Lower lobe of right lung (tissue), 2 donors: Measurements from ENCODE around the gene LRRC7. TPM values are rescaled to one million over a fixed set of nuclear protein-coding genes. Genes with fewer than 3 reads are reported as not detected.
"Not testable (repeated sequence)": the region's sequence is repeated elsewhere in the genome, so short reads cannot be mapped to it uniquely, and the experiment has no call there.

Source experiments
- ATAC-seq, 2 donors: fragments of 200-7000 bp; cut with Tn5 transposase; one replicate each; pipeline ENCODE4 v1.9.1; 2020 to 2022; ENCODE audit warnings: mild to moderate bottlenecking in 2 of 2, moderate library complexity in 2 of 2
- DNase-seq: peaks from one replicate; pipeline ENCODE4 v3.0.0-alpha.2; 2020
- H3K27ac ChIP-seq: fragments of 200-600 bp; one replicate; pipeline ENCODE4 v1.8.0; 2022
- H3K27me3 ChIP-seq: fragments of 200-600 bp; one replicate; pipeline ENCODE4 v1.8.0; 2022; ENCODE audit warnings: low read depth
- H3K36me3 ChIP-seq: fragments of 200-600 bp; one replicate; pipeline ENCODE4 v1.8.0; 2022; ENCODE audit warnings: mild to moderate bottlenecking
- H3K4me1 ChIP-seq: fragments of 200-600 bp; one replicate; pipeline ENCODE4 v1.8.0; 2022
- H3K4me3 ChIP-seq: fragments of 200-600 bp; one replicate; pipeline ENCODE4 v1.8.0; 2022; ENCODE audit warnings: mild to moderate bottlenecking
- H3K9me3 ChIP-seq: fragments of 200-600 bp; one replicate; pipeline ENCODE4 v1.8.0; 2022
- intact Hi-C: fragments of 100-400 bp; cut with DNase I; formaldehyde crosslinking; loops from one replicate; pipeline ENCODE4 v1.11.0; 2022
- total RNA-seq: library from RNA; stranded (reverse); fragmentation: NEBNext Ultra II Directional; extraction: Animal tissue kit (Norgen Biotek cat#: 25700); gene quantifications from one replicate; pipeline ENCODE4 v1.2.1, GENCODE V29; 2021
- TF ChIP-seq, protein P1 (sequence below): fragments of 200-600 bp; IDR thresholded peaks from one replicate; pipeline ENCODE4 v1.8.0; 2022; ENCODE audit warnings: antibody characterized with exemption, mild to moderate bottlenecking
- donor health status: DM: no; HTN: yes; CAD: no; lungs with severe emphysema.

LRRC7 gene
- total RNA-seq, 1 donor from 2014 or later = not detected

DNA sequence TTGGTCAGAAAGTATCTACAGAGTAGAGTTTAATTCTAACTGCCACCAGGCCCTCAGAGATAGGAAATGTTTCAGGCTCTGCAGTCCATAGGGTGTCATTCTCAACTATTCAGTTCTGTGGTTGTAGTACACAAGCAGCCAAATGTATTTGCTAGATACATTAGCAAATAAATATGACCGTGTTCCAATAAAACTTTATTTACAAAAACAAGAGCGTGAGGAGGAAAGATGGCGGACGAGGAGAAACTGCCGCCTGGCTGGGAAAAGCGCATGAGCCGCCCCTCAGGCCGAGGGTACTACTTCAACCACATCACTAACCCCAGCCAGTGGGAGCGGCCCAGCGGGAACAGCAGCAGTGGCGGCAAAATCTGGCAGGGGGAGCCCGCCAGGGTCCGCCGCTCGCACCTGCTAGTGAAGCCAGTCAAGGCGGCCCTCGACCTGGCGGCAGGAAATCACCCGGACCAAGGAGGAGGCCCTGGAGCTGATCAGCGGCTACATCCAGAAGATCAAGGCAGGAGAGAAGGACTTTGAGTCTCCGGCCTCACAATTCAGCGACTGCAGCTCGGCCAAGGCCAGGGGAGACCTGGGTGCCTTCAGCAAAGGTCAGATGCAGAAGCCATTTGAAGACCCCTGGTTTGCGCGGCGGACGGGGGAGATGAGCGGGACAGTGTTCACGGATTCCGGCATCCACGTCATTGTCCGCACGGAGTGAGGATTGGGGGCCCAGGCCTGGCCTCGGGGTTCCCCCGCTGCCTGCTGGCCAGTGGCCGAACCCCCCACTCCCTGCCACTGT is 351.6 kb downstream of the LRRC7 start:
- Histone ChIP-seq H3K27me3 (no peaks in the 10 kb centered on the region), H3K4me1 (peaks cover 11% of the 10 kb centered on the region), H3K36me3 (no peaks in the 10 kb centered on the region), H3K4me3 (no peak overlapping the region), H3K27ac (no peak overlapping the region), H3K9me3 (no peaks in the 10 kb centered on the region)
- intact Hi-C loops = no loop called here
- TF ChIP-seq, protein P1, sequence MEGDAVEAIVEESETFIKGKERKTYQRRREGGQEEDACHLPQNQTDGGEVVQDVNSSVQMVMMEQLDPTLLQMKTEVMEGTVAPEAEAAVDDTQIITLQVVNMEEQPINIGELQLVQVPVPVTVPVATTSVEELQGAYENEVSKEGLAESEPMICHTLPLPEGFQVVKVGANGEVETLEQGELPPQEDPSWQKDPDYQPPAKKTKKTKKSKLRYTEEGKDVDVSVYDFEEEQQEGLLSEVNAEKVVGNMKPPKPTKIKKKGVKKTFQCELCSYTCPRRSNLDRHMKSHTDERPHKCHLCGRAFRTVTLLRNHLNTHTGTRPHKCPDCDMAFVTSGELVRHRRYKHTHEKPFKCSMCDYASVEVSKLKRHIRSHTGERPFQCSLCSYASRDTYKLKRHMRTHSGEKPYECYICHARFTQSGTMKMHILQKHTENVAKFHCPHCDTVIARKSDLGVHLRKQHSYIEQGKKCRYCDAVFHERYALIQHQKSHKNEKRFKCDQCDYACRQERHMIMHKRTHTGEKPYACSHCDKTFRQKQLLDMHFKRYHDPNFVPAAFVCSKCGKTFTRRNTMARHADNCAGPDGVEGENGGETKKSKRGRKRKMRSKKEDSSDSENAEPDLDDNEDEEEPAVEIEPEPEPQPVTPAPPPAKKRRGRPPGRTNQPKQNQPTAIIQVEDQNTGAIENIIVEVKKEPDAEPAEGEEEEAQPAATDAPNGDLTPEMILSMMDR = no peak
- ATAC-seq (no peak), DNase-seq (no peak)

DNA sequence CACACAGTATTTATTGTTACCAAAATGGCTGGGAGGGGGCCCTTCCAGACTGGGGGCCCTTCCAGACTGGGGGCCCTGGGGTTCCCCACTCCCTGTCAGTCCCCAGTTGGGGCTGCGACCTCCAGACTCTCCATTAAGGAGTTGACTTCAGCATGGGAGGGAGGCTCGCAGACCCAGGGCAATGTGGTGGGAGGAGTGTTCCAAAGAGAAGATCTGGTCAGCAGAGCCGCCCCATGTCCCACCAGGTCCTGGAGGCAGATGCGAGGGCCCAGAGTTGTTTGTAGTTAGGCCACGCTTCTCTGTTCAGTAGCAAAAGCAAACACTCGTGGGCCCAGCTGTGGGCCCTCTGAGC is 352.2 kb downstream of the LRRC7 start:
- DNase-seq = no peak
- ATAC-seq = peak in 1 of 2 donors; percentile 32
- H3K27ac ChIP-seq = no peak overlapping the region
- intact Hi-C loops = no loop called here
- H3K9me3 ChIP-seq = no peaks in the 10 kb centered on the region
- peaks cover 6% of the 10 kb centered on the region for H3K4me1 ChIP-seq
- H3K27me3 ChIP-seq = no peaks in the 10 kb centered on the region
- H3K4me3 ChIP-seq = no peak overlapping the region
- H3K36me3 ChIP-seq = no peaks in the 10 kb centered on the region
- TF ChIP-seq, protein P1 = no peak

DNA sequence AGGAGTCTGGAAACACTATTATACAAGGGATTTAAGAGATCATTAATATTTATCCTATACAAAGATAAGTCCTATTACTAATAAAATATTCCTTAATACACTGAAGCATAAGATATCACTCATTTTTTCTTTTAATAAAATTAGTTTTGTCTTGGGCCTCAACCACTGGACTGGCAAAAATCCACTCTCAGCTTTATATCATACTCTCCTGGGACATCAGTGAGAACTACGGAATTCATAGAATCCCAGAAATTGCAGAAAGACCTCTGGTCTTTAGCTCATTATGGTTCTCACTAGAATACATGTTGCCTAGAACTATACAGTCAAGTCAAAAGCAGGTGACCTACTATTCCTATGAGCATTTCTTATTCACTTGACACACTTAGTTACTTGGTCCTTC is 352.7 kb downstream of the LRRC7 start:
- intact Hi-C loops = no loop called here
- H3K27ac ChIP-seq = no peak overlapping the region
- no peak overlapping the region for H3K4me3 ChIP-seq
- DNase-seq = no peak
- ATAC-seq = no peak
- H3K36me3 ChIP-seq = no peaks in the 10 kb centered on the region
- no peaks in the 10 kb centered on the region for H3K27me3 ChIP-seq
- TF ChIP-seq, protein P1 = no peak
- peaks cover under 1% of the 10 kb centered on the region for H3K4me1 ChIP-seq
- H3K9me3 ChIP-seq = no peaks in the 10 kb centered on the region

DNA sequence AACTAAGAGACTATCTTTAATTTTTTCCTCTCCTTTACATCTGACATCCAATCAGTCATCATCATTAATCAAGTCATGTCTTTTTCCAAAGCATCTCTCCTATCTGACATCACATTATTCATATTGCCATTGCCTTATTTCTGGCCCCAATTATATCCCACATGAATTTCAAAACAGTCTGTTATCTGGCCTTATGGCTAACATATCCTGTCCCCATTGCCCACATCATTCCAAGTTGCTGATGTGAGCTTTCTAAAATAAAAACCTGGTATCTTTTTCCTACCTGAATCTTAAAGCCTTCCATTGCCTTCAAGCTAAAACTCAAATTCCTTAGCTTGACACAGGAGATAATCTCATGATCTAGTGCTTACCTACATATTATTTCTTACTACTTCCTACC is 353.8 kb downstream of the LRRC7 start:
- Histone ChIP-seq H3K27ac (no peak overlapping the region), H3K4me3 (no peak overlapping the region), H3K9me3 (no peaks in the 10 kb centered on the region), H3K36me3 (no peaks in the 10 kb centered on the region), H3K27me3 (no peaks in the 10 kb centered on the region), H3K4me1 (no peaks in the 10 kb centered on the region)
- DNase-seq (no peak), ATAC-seq (no peak)
- intact Hi-C loops = no loop called here
- TF ChIP-seq, protein P1 = no peak

DNA sequence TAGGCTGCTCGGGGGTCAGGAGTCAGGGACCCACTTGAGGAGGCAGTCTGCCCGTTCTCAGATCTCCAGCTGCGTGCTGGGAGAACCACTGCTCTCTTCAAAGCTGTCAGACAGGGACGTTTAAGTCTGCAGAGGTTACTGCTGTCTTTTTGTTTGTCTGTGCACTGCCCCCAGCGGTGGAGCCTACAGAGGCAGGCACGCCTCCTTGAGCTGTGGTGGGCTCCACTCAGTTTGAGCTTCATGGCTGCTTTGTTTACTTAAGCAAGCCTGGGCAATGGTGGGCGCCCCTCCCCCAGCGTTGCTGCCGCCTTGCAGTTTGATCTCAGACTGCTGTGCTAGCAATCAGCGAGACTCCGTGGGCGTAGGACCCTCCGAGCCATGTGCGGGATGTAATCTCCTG is 360.5 kb downstream of the LRRC7 start:
- intact Hi-C loops, H3K27me3 ChIP-seq, ATAC-seq, H3K36me3 ChIP-seq, H3K4me3 ChIP-seq, H3K9me3 ChIP-seq, DNase-seq, H3K4me1 ChIP-seq, H3K27ac ChIP-seq: not testable (repeated sequence)

DNA sequence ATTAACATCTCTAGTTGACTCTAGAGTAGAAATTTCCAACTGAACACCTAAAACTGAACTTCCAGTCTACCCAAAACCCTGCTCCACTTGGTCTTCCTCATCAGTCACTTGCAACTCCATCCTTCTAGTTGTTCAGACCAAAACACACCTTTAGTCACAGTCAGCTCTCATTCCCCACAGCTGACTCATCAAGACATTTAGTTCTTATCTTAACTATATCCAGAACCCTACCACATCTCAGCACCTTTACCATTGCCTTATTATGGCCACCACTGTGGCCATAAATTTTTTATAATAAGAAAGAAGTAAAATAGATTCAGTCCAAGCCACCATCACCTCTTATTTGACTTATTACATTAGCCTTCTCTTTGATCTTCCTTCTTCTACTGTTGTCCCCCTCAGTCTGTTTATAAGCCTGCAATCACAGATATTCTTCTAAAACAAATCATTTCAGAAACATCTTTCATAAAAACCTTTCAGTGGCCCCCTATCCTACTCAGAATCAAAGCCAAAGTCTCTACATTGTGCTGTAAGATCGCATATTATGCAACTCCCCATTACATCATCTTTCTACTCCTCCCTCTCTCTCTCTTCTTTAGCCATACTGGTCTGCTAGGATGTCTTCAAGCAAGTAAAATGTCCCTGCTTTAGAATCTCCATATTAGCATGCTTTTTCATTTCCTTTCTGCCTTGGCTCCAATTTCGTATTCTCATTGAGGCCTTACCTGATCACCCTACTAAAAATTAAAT is 361.8 kb downstream of the LRRC7 start:
- H3K4me1 ChIP-seq = no peaks in the 10 kb centered on the region
- ATAC-seq (no peak), DNase-seq (no peak)
- H3K9me3 ChIP-seq = no peaks in the 10 kb centered on the region
- no peaks in the 10 kb centered on the region for H3K36me3 ChIP-seq
- H3K27me3 ChIP-seq = no peaks in the 10 kb centered on the region
- no peak overlapping the region for H3K27ac ChIP-seq
- intact Hi-C loops = no loop called here
- H3K4me3 ChIP-seq = no peak overlapping the region
- TF ChIP-seq, protein P1 = no peak
